ENCODE results near the gene OR11A1. TPM values are rescaled to one million over a fixed set of nuclear protein-coding genes. Genes with fewer than 3 reads are reported as not detected.

The OR11A1 gene
- total RNA-seq, 4 donors from 2014 or later, result not detected

- no peak for TF ChIP-seq POLR2AphosphoS5 (IDR thresholded peaks at IDR 0.05)
- no peak for TF ChIP-seq CTCF (IDR thresholded peaks at IDR 0.05)
- no peak for TF ChIP-seq EP300 (IDR thresholded peaks at IDR 0.05; ENCODE audit: low read depth)
- no peak for TF ChIP-seq POLR2A (IDR thresholded peaks at IDR 0.05)
- no peak for DNase-seq
- 63 to 66% methylated on average over 3 to 5 of the region's 5 CpGs for WGBS, 2 donors (ENCODE audit: low coverage in 1 of 2)
Observed at GRCh38 chr6:29477923-29478450, 21.1 kb upstream of the OR11A1 start.

GRCh38 chr6:29474996-29475395 is 18.1 kb upstream of the OR11A1 start:
- 77% methylated on average over 2 of the region's 2 CpGs; no CpG with 5 or more reads in 1 of the 2 donors for WGBS, 2 donors (ENCODE audit: low coverage in 1 of 2)
- Histone ChIP-seq H3K4me3 (no peak overlapping the region), H3K9me3 (no peaks in the 10 kb centered on the region), H3K36me3 (no peaks in the 10 kb centered on the region), H3K27ac (no peak overlapping the region), H3K4me1 (no peaks in the 10 kb centered on the region), H3K27me3 (no peaks in the 10 kb centered on the region)
- in situ Hi-C loops (cut with MboI; ENCODE audit: low pct_ligation_motif_present in 1 of 4, low pct_unique_long_range_greater_than_20kb in 1 of 4, low sequenced_read_pairs in 3 of 4), result no loop called here
- TF ChIP-seq POLR2A (IDR thresholded peaks at IDR 0.05) (no peak), EP300 (IDR thresholded peaks at IDR 0.05; ENCODE audit: low read depth) (no peak), CTCF (IDR thresholded peaks at IDR 0.05) (no peak), POLR2AphosphoS5 (IDR thresholded peaks at IDR 0.05) (no peak)
- intact Hi-C loops (cut with DNase I; ENCODE audit: low total_unique reads), result no loop called here
- no peak for DNase-seq

More at GRCh38 chr6:29477923-29478450, 21.1 kb upstream of the OR11A1 start:
- intact Hi-C loops (cut with DNase I; ENCODE audit: low total_unique reads) (no loop called here), in situ Hi-C loops (cut with MboI; ENCODE audit: low pct_ligation_motif_present in 1 of 4, low pct_unique_long_range_greater_than_20kb in 1 of 4, low sequenced_read_pairs in 3 of 4) (no loop called here)
- Histone ChIP-seq H3K36me3 (no peaks in the 10 kb centered on the region), H3K27me3 (no peaks in the 10 kb centered on the region), H3K4me1 (no peaks in the 10 kb centered on the region), H3K4me3 (no peak overlapping the region), H3K27ac (no peak overlapping the region), H3K9me3 (no peaks in the 10 kb centered on the region)

- Histone ChIP-seq H3K9me3 (no peaks in the 10 kb centered on the region), H3K27me3 (peaks cover 3% of the 10 kb centered on the region), H3K4me3 (no peak overlapping the region), H3K27ac (no peak overlapping the region), H3K4me1 (no peaks in the 10 kb centered on the region), H3K36me3 (no peaks in the 10 kb centered on the region)
- WGBS, 2 donors (ENCODE audit: low coverage in 1 of 2), result 57 to 69% methylated on average over 5 to 6 of the region's 6 CpGs
- intact Hi-C loops (cut with DNase I; ENCODE audit: low total_unique reads) (no loop called here), in situ Hi-C loops (cut with MboI; ENCODE audit: low pct_ligation_motif_present in 1 of 4, low pct_unique_long_range_greater_than_20kb in 1 of 4, low sequenced_read_pairs in 3 of 4) (no loop called here)
- no peak for DNase-seq
- TF ChIP-seq EP300 (IDR thresholded peaks at IDR 0.05; ENCODE audit: low read depth) (no peak), POLR2A (IDR thresholded peaks at IDR 0.05) (no peak)
Observed at GRCh38 chr6:29466241-29466640, 9.4 kb upstream of the OR11A1 start.

GRCh38 chr6:29465801-29466200 is 8.9 kb upstream of the OR11A1 start:
- Histone ChIP-seq H3K27ac (no peak overlapping the region), H3K4me3 (no peak overlapping the region), H3K27me3 (peaks cover 3% of the 10 kb centered on the region), H3K36me3 (no peaks in the 10 kb centered on the region), H3K9me3 (no peaks in the 10 kb centered on the region), H3K4me1 (no peaks in the 10 kb centered on the region)
- no peak for DNase-seq
- WGBS, 2 donors (ENCODE audit: low coverage in 1 of 2), result 79 to 100% methylated on average over 2 of the region's 2 CpGs
- TF ChIP-seq EP300 (IDR thresholded peaks at IDR 0.05; ENCODE audit: low read depth) (no peak), POLR2A (IDR thresholded peaks at IDR 0.05) (no peak), POLR2AphosphoS5 (IDR thresholded peaks at IDR 0.05) (no peak), CTCF (IDR thresholded peaks at IDR 0.05) (no peak)
- in situ Hi-C loops (cut with MboI; ENCODE audit: low pct_ligation_motif_present in 1 of 4, low pct_unique_long_range_greater_than_20kb in 1 of 4, low sequenced_read_pairs in 3 of 4), result no loop called here
- intact Hi-C loops (cut with DNase I; ENCODE audit: low total_unique reads), result no loop called here

- Histone ChIP-seq H3K36me3 (no peaks in the 10 kb centered on the region), H3K27ac (no peak overlapping the region), H3K9me3 (no peaks in the 10 kb centered on the region), H3K4me1 (no peaks in the 10 kb centered on the region), H3K4me3 (no peak overlapping the region), H3K27me3 (peaks cover 3% of the 10 kb centered on the region)
- intact Hi-C loops (cut with DNase I; ENCODE audit: low total_unique reads), result no loop called here
- in situ Hi-C loops (cut with MboI; ENCODE audit: low pct_ligation_motif_present in 1 of 4, low pct_unique_long_range_greater_than_20kb in 1 of 4, low sequenced_read_pairs in 3 of 4), result no loop called here
- WGBS, 2 donors (ENCODE audit: low coverage in 1 of 2), result 62 to 70% methylated on average over 2 of the region's 2 CpGs
- TF ChIP-seq CTCF (IDR thresholded peaks at IDR 0.05) (no peak), POLR2AphosphoS5 (IDR thresholded peaks at IDR 0.05) (no peak), EP300 (IDR thresholded peaks at IDR 0.05; ENCODE audit: low read depth) (no peak), POLR2A (IDR thresholded peaks at IDR 0.05) (no peak)
- no peak for DNase-seq
Observed at GRCh38 chr6:29465279-29465678, 8.4 kb upstream of the OR11A1 start.

Measured in transverse colon (tissue), 4 donors.